ENCODE measurements around the gene CCDC14.

The CCDC14 gene

DNA sequence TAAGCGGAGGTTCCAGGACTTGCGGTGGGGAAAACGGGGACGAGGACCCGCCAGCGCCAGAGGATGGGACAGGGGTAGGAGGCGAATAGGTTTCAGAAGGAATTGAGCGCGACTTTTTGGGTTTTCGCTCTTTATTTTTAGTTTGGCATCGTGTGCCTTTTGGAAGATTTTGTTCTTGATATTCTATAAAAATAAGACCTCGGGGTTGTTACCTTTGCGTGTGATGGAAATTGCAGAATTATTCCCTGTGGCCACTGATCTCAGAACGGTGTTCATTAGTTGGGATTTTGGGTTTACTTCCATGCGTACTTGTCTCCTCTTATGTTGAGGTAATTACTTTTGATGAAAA is 453 bp upstream of the CCDC14 start:
- no peak for DNase-seq (ENCODE audit: low read depth)

DNA sequence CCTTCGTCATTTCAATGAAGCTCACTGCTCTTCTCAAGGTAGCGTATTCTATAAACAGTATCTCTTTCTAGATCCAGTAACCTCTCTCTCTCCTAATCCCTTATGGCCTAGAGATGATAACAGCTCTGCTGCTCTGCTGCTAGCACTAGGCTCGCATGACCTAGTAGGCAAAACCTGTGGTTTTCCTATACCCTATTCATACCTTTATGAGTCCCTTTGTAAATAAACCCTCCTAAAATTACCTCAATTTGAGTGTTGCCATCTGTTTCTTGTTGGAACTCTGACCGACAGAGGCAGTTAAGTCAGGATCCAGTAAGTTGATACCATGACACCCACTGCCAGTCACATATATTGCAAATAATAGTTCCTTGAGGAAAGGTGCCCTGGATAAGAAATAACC is 7.3 kb downstream of the CCDC14 start:
- DNase-seq (ENCODE audit: low read depth): no peak

DNA sequence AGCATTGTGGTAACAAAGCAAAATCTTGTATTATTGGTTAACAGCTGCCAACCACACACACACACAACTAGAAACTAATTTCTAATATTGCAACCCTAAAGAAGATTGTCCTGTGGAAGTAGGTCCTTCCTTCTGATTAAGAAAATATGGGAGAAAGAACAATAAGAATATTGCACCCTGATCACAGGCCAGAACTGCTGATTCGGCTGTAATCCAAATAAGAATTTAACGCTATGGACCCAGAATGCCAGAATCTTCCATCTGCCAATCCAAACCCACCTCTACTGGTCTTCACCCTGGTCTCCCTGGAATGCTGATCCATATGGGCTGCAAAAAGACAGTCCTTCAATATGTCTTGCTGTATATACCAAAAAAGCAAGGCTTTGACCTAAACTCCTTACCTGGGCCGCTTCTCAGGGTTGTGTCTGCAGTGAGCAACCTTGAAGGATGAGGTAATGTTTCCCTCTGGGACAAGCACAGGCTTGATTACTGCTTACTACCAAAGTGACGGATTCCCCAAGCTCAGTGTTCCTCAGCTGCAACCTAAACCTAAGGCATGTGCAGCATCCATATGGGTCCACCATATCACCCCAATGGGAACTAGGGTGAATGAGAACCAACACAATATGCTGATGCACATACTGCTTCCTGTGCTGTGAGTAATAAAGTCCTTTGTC is 8.0 kb downstream of the CCDC14 start:
- DNase-seq (ENCODE audit: low read depth): no peak

DNA sequence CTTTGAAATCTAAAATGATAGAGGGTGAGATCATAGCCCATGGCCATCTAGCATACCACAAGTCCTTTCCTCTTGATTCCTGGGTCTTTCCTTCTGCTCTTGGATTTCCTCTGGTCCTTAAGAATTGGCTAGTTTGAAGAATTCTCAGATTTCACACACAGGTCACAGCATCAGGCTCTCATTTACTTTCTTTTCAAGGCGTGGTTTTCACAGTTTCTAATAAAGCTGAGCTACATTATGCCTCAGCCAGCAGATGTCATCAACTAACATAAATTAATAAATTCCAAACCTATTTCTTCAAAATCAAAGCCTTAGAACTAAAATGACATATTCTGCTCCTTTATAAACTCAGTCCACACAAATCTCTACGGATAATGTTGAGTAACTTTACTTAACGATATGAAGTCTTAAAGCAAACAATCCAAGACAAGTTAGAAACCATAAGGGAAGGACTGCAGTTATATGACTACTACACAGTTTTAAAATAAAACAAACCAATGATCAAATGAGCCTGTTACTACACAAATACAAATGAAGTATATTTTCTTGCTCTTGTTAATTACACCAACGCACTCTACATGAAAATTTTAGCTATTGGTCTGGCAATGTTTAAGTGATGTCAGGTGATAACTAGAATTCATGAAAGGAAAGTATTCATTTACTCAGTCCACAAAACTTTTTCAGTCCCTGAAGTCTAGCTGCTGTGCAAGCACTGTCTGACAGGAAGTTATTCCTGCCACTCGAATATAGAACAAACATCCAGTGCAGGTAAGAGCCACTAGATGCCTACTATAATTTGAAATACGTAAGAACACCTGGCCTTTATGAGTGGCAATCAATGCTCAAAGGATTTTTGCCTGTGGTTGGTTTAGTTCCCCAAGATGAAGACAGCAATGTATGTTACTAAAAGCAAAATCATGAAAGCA is 9.2 kb downstream of the CCDC14 start:
- DNase-seq (ENCODE audit: low read depth): no peak

DNA sequence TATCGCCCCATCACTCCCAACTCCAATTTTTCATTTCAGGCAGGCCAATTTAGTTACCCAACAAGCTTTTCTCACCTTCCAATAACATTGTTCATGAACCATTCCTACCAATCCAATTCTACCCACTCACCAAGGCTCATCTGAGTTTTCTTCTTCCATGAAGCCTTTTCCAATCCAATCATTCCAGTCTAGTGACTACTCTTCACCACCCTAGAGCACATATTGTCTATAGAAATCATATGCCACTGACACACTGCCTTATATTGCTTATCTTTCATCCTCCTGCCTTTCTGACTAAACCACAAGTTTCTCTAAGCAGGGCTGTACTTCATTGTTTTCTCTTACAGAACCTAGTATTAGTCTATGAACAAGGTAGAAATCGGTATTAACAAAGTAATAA is 11.4 kb downstream of the CCDC14 start:
- no peak for DNase-seq (ENCODE audit: low read depth)

DNA sequence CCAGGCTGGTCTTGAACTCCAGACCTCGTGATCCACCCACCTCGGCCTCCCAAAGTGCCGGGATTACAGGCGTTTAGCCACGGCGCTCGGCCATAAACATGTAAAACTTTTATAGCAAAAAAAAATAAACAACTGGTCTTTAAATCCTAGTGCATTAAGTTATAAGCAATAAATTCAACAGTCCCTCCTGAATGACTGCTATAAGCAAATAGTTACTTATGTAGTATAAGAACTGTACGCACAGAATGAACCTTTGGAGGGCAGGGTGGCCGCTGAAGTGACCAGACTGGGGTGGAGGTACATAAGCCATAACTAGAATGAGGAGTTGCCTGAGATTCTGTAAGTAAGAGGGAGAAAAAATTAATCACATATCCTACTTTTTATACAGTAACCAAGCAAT is 12.6 kb downstream of the CCDC14 start:
- DNase-seq (ENCODE audit: low read depth): no peak

DNA sequence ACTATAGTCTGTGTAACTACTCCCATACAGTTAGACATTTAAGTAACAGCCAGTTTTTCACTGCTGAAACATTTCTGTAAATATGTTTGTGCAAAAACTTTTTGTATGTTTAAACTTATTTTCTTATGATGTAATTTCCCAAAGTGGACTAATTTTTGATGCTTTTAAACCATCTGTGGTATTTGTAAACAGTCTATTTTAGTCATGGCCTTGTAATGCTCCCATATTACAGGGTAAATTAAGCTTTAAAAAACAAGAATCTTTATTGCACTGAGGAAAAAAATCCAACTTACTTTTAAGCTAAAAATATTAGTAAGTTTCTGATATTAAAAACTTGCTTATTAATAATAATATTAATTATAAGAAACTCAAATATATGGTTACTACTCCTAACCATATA is 13.5 kb downstream of the CCDC14 start:
- DNase-seq (ENCODE audit: low read depth): no peak

DNA sequence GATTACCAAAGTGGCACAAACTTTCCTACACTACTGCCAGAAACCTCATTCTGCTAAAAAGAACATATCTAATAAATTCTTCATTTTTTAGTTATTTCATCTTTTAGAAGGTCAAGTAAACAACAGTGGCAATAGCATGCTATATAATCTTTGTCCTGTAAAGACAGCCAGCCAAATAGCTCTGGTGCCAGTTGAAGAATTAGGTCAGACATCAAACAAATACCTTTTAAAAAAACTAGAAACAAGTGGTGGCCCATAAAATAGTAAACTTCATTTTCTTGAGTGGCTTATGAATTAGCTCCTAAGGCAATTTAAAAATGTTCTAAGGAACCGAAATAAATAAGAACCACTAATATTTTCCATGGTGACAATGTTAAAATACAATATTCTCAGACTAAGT is 19.5 kb downstream of the CCDC14 start:
- no peak for DNase-seq (ENCODE audit: low read depth)

DNA sequence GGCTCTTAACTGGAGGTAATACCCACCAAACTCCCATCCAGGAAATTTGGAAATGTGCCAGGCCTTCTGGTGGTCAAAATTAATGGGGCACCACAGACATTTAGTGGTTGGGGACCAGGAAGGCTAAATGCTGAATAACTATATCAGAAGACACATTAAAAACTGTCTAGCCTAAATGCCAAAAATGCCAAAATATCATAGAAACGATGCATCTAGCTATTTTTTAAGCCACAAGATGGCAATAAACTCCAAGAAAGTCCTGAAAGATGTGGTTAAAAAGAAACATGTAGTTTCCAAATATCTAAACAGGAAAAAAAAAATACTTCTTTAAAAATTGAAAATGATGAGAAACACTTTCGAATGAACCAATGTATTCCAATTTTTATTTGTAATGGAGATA is 19.9 kb downstream of the CCDC14 start:
- DNase-seq (ENCODE audit: low read depth): no peak

DNA sequence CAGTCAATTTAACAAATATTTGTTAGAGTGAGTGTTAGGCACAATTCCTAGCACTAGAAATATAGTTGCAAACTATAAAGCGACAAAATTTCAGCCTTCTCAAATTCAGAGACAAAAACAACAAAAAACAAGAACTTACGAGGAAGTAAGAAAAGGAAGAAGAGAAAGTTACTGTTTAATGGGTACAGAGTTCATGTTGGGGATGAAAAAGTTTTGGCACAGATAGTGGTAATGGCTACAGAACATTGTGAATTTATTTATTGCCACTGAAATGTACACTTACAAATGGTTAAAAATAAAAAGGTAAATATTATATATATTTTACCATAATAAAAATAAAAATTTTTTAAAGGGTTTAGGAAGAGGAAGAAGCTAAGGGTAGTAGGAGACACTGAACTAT is 21.3 kb downstream of the CCDC14 start:
- DNase-seq (ENCODE audit: low read depth): no peak

DNA sequence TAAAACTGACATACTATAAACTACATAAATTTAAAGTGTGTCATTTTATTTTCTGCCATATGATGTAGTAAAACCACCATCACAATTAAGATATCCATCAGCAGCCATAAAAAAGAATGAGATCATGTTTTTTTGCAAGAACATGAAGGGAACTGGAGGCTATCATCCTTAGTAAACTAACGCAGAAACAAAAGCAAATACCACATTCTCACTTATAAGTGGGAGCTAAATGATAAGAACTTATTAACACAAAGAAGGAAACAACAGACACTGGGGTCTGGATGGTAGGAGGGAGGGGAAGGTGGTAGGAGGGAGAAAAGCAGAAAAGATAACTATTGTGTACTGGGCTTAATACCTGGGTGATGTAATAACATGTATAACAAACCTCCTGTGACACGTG is 24.6 kb downstream of the CCDC14 start:
- DNase-seq (ENCODE audit: low read depth): no peak

DNA sequence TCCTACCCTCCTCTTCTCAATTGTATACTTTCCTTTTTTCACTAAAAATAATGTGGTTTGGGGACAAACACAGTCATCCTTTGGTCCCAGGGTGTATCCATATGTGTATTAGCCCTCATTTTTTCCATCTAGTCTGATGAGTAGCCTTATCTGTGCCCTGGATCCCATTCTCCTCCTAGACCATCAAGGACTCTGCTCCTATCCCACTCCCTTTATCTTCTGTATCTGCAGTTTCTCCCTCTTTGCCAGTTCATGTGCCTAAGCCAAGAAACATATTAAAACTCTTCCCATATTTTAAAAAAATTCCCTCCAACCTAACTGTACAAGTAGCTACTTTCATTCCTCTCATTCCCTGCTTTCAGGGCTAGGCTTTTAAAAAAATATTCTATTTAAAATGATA is 25.2 kb downstream of the CCDC14 start:
- no peak for DNase-seq (ENCODE audit: low read depth)

DNA sequence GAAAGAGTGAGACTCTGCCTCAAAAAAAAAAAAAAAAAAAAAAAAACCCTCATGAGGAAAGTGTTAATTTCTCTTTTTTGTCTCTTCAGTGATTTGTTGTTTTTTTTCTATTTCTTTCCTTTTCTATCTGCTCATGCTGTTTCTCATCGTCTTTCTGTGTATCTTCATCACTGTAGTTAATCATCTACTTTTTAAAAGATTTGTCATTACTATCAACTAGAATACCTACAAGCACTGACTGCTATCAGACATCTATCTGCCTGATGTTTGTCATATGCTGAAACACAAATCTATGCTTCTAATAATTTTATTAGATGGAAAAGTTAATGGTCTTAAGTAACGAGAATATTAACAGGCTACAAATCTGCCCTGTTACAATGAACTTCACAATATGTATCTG is 26.8 kb downstream of the CCDC14 start:
- no peak for DNase-seq (ENCODE audit: low read depth)

DNA sequence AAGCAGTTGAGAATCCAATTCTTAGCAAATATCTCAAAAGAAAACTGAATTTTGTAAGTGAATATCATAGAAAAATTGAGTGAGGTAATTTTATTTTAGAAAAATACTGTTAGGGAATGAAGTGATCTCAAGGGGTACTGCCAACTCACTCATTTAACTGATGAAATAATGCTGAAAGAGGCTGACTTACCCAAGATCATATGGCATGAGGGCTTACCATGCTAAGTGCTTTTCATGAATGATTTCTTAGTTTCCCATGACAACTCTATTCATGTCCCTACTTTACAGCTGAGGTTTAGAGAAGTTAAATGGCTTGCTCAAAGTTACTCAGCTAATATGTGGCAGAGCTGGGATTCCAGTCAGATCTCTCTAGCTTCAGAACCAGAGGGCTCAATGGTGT is 30.6 kb downstream of the CCDC14 start:
- DNase-seq (ENCODE audit: low read depth): no peak

DNA sequence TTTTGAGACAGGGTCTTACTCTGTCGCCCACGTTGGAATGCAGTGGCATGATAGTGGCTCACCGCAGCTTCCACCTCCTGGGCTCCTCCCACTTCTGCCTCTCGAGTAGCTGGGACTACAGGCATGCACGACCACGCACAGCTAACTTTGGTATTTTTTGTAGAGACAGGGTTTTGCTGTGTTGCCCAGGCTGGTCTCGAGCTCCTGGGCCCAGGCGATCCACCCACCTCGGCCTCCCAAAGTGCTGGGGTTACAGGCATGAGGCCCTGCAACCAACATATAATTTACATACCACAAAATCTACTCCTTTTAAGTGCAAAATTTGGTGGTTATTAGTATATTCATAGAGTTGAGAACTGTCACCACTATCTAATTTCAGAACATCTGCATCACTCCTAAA is 31.7 kb downstream of the CCDC14 start:
- no peak for DNase-seq (ENCODE audit: low read depth)

DNA sequence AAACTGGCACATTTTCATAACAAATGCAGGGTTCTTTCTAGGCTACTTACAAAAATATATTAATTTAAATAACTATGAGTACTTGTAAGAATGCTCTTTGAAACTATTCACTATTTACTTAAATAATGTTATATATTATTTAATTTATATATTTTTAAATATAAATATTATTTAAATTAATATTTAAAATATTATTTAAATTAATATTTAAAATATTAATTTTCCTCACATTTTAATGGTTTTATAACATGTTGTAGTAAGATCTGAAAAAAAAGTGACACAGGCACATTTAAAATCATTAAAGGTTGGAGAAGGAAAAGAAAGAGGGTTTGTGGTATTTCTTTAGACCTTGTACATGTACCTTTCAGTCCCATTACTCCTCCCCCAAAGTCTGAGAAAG is 34.6 kb downstream of the CCDC14 start:
- DNase-seq (ENCODE audit: low read depth): no peak

DNA sequence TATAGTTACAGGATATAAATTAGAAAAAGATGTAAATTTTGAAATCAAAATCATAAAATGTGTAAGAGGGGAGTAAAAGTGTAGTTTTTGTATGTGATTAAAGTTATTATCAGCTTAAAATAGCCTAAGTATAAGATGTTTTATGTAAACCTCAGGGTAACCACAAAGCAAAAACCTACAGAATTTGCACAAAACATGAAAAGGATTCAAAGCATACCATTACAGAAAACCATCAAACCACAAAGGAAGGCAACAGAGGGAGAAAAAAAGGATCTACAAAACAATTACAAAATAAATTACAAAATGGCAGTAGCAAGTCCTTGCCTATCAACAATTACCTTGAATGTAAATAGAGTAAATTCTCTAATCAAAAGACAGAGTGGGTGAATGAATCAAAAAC is 40.2 kb downstream of the CCDC14 start:
- no peak for DNase-seq (ENCODE audit: low read depth)

DNA sequence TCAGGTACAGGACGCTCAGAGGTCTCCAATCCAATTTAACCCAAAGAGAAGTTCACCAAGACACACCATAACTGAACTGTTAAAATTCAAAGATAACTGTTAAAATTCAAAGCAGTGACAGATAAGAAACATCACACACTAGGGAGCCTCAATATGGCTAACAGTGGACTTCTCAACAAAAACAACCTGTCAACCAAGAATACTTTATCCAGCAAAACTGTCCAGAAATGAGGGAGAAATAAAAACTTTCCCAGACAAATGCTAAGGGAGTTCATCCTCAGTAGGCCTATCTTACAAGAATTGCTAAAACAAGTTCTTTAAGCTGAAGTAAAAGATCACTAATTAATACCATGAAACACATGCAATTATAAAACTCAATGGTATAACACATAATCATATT is 40.6 kb downstream of the CCDC14 start:
- DNase-seq (ENCODE audit: low read depth): no peak

DNA sequence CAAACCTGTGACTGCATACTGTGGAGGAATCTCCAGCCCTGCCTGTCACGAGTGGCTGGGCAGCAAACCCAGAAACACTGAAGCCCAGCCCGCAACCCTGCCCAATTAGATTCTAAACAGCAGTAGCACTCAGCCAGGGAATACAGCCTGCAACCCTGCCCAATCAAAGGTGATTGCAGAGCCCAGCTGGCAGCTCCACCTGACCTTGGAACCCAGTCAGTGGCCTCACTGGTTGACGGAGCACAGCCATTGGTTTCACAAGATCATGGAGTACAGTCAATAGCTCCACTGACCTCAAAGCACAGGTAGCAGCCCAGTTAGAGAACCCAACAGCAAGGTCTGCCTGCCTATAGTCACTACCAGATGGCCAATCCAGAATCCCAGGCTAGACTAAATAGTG is 41.7 kb downstream of the CCDC14 start:
- no peak for DNase-seq (ENCODE audit: low read depth)

DNA sequence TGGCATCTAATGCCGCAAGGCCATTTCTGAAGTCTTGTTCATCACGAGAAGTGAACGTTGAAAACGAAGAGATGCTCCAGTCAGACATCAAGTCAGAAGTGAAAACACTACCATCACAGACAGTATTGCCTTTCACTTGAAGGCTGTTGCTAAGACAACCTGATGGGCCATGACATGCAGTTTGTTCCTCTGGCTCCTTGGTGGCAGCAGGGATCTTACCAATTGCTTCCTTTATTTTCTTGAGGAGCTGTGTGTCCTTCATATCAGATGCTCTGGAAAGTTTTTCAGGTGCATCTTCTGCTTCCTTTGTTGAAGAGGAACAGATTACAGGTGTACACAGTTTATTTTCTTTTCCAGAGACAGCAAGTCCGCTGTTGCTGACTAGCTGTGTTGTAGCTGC is 46.2 kb downstream of the CCDC14 start:
- no peak for DNase-seq (ENCODE audit: low read depth)

DNA sequence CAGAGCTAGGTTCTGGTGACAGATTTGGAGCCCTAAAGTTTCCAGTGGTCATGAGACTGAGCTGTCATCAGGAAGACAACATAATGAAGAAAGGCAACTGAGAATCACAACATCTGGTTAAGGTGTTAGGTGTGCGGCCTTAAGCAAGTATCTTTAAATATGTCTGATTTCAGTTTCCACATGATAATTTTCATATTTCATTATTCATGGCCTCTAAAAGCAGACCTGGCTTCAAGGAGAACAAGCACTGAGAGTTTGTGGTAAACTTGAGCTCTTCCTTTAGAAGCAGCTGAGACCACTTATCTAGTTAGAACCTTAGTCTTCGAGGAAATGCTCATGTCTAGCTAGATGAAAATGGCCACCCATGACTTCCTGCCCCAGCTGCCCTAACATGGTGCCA is 51.2 kb downstream of the CCDC14 start:
- no peak for DNase-seq (ENCODE audit: low read depth)

DNA sequence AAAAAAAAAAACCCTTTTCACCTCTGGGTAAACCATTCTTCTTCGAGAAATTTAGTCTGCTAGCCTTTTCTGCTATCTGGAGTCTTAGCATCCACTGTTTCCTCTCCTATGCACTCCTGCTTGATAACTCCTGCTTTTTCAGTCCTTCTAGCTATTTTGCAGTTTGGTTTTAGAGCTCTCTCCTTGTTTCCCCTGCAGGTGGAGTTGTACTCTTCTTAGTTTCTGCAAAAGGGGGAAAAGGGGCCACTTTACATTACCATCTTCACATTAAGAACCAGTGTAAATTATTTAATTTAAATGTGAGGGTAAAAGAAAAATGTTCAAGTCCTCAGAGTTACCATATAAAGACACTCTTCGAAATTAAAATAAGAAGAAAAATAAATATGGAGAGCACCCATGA is 53.3 kb downstream of the CCDC14 start:
- DNase-seq (ENCODE audit: low read depth): no peak

DNA sequence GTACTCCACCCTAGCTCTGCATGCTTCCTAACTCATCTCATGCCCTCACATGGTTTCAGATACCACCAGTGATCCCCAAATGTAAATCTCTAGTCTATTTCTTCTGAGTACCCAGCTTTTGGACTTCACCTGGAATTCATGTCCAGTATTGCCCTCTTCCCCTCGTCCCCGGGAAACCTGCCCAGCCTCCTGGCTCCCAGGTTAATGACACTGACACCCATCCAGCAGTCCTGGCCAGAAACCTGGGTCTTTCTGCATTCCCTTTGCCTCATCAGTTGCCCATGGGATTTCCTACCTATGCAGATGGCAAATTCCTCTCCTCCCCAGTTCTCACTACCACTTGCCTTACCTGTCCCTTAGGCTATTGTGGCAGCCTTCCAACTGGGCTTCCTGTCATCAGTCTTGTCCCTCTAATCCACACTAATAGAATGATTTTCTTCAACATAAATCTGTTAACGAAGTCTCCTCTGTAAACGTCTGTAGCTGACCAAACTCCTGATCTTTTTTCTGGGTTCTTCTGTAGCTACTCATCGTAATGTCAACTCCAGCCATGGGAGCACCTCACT is 61.6 kb downstream of the CCDC14 start:
- no peak for DNase-seq (ENCODE audit: low read depth)

DNA sequence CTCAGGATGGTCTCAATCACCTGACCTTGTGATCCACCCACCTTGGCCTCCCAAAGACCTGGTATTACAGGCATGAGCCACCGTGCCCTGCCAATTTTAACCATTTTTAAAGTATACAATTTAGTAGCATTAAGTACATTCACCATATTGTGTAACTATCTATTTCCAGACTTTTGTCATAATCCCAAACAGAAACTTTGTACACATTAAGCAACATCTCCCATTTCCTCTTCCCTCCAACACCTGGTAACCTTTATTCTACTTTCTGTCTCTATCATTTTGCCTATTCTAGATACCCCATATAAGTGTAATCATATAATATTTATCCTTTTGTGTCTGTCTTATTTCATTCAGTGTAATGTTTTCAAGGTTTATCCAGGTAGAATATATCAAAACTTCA is 68.0 kb downstream of the CCDC14 start:
- DNase-seq (ENCODE audit: low read depth): no peak

All from activated T-cell treated with anti-CD3 and anti-CD28 coated beads for 24 hours (primary cell).